Ishikawa (cell line): ENCODE measurements around the gene MED12.

ENCODE experiments used
- CEBPB ChIP-seq: IDR thresholded peaks from 2 replicates; pipeline ENCODE4 v1.6.1; 2012
- CREB1 ChIP-seq: IDR thresholded peaks from 2 replicates; pipeline ENCODE4 v1.6.1; 2012; ENCODE audit warnings: low read depth
- EGR1 ChIP-seq: IDR thresholded peaks from 2 replicates; pipeline ENCODE4 v1.6.1; 2012
- EP300 ChIP-seq: IDR thresholded peaks from 2 replicates; pipeline ENCODE4 v1.6.1; 2012; ENCODE audit warnings: borderline replicate concordance
- FOXM1 ChIP-seq: IDR thresholded peaks from 2 replicates; pipeline ENCODE4 v1.6.1; 2012; ENCODE audit warnings: low read depth, borderline replicate concordance
- MAX ChIP-seq: IDR thresholded peaks from 2 replicates; pipeline ENCODE4 v1.6.1; 2012
- NFIC ChIP-seq: IDR thresholded peaks from 2 replicates; pipeline ENCODE4 v1.6.1; 2012
- RAD21 ChIP-seq: IDR thresholded peaks from 2 replicates; pipeline ENCODE4 v1.6.1; 2012; ENCODE audit warnings: low read depth
- REST ChIP-seq: IDR thresholded peaks from 2 replicates; pipeline ENCODE4 v1.6.1; 2012; ENCODE audit warnings: low read depth, mild to moderate bottlenecking
- TAF1 ChIP-seq: IDR thresholded peaks from 2 replicates; pipeline ENCODE4 v1.6.1; 2012; ENCODE audit warnings: low read depth, mild to moderate bottlenecking
- TCF12 ChIP-seq: IDR thresholded peaks from 2 replicates; pipeline ENCODE4 v1.6.1; 2012; ENCODE audit warnings: low read depth
- TEAD4 ChIP-seq: IDR thresholded peaks from 2 replicates; pipeline ENCODE4 v1.6.1; 2012
- YY1 ChIP-seq: IDR thresholded peaks from 2 replicates; pipeline ENCODE4 v1.6.1; 2012; ENCODE audit warnings: low read depth
- ZBTB7A ChIP-seq: IDR thresholded peaks from 2 replicates; pipeline ENCODE4 v1.6.1; 2012; ENCODE audit warnings: low read depth
- TF ChIP-seq, protein P1 (sequence below): IDR thresholded peaks from 2 replicates; pipeline ENCODE4 v1.6.1; 2012

MED12 gene

DNA sequence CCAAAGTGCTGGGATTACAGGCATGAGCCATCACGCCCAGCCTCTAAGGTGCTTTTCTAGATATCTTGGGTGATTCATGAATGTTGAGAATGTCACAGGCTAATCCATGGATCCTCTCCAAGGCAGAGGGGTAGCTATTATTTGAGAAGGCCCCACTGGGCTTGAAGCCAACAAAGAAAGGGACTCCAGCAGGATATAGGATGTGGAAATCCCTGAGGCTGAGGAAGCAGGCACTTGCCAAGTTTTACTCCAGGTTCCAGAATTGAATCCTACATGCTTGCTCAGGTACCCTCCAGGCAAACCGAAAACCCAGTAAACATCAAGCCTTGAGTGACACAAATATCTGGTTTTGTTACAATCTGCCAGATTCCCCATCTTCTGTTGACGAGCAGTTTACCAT is 42.1 kb downstream of the MED12 start:
- no peak for TF ChIP-seq EP300
- no peak for TF ChIP-seq CEBPB
- TF ChIP-seq, protein P1, sequence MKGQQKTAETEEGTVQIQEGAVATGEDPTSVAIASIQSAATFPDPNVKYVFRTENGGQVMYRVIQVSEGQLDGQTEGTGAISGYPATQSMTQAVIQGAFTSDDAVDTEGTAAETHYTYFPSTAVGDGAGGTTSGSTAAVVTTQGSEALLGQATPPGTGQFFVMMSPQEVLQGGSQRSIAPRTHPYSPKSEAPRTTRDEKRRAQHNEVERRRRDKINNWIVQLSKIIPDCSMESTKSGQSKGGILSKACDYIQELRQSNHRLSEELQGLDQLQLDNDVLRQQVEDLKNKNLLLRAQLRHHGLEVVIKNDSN, result no peak
- TF ChIP-seq CREB1, result no peak
- TF ChIP-seq REST, result no peak
- no peak for TF ChIP-seq MAX
- no peak for TF ChIP-seq TAF1
- TF ChIP-seq RAD21, result no peak
- no peak for TF ChIP-seq EGR1
- no peak for TF ChIP-seq TEAD4

- TF ChIP-seq FOXM1 (no peak), ZBTB7A (no peak), RAD21 (no peak), MAX (no peak), EGR1 (no peak)
Observed at GRCh38 chrX:71162981-71163380, 44.6 kb downstream of the MED12 start.

DNA sequence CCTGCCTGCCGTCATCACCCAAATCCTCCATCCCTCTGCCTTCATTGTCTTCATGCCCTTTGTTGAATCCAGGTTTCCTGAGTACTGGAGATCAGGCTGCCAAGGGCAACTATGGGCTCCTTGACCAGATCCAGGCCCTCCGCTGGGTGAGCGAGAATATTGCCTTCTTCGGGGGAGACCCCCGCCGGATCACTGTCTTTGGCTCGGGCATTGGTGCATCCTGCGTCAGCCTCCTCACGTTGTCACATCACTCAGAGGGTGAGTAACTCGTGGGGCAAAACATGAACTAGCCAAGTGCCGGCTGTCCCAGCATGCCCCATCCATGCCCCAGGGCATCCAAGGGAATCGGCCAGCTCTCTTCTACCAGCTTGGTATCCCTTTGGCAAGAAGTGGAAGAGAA is 45.7 kb downstream of the MED12 start:
- TF ChIP-seq CREB1, result no peak

- TF ChIP-seq TCF12 (no peak), TEAD4 (no peak), CEBPB (no peak), RAD21 (no peak), CREB1 (no peak), ZBTB7A (no peak), YY1 (no peak), EGR1 (no peak), FOXM1 (no peak), TAF1 (no peak), MAX (no peak), EP300 (no peak), NFIC (no peak), REST (no peak)
- TF ChIP-seq, protein P1, result no peak
Observed at GRCh38 chrX:71166461-71166860, 48.1 kb downstream of the MED12 start.

DNA sequence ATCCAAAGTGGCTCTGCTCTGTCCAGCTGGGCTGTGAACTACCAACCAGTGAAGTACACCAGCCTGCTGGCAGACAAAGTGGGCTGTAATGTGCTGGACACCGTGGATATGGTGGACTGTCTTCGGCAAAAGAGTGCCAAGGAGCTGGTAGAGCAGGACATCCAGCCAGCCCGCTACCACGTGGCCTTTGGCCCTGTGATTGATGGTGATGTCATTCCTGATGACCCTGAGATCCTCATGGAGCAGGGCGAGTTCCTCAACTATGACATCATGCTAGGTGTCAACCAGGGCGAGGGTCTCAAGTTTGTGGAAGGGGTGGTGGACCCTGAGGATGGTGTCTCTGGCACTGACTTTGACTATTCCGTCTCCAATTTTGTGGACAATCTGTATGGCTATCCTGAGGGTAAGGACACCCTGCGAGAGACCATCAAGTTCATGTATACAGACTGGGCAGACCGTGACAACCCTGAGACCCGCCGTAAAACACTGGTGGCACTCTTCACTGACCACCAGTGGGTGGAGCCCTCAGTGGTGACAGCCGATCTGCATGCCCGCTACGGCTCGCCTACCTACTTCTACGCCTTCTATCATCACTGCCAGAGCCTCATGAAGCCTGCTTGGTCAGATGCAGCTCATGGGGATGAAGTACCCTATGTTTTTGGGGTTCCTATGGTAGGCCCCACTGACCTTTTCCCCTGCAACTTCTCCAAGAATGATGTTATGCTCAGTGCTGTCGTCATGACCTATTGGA is 48.8 kb downstream of the MED12 start:
- TF ChIP-seq FOXM1 (no peak), TCF12 (no peak), CEBPB (no peak), ZBTB7A (no peak), REST (no peak), EGR1 (no peak), EP300 (no peak), RAD21 (no peak), TAF1 (no peak), TEAD4 (no peak), NFIC (no peak), CREB1 (no peak), YY1 (no peak), MAX (no peak)
- TF ChIP-seq, protein P1, result no peak
